Spleen (tissue), 11 donors: ENCODE data around the gene POLR3GL. TPM values are rescaled to one million over a fixed set of nuclear protein-coding genes. Genes with fewer than 3 reads are reported as not detected.

Experiments used
- DNase-seq: peaks from one replicate; pipeline ENCODE4 v3.0.0-alpha.2; 2020
- H3K27ac ChIP-seq, 8 donors: fragments of 200-600 bp; sonication (generic) in 7 of 8; 1 replicate in 4 of 8; 2 replicates in 4 of 8; pipeline versions ENCODE4 v1.5.0 to v1.8.0; 2016 to 2021; ENCODE audit warnings: inconsistent platforms in 4 of 8, mild to moderate bottlenecking in 4 of 8, moderate library complexity in 1 of 8
- H3K27me3 ChIP-seq, 7 donors: fragments of 200-600 bp; sonication (generic) in 6 of 7; replicated peaks in 1 of 7; 1 replicate in 4 of 7; 2 replicates in 3 of 7; pipeline versions ENCODE4 v1.5.0 to v1.8.0; 2016 to 2021; ENCODE audit warnings: inconsistent platforms in 3 of 7, mild to moderate bottlenecking in 1 of 7
- H3K36me3 ChIP-seq, 6 donors: fragments of 200-600 bp; sonication (generic) in 5 of 6; 1 replicate in 4 of 6; 2 replicates in 2 of 6; pipeline versions ENCODE4 v1.5.0 to v1.8.0; 2016 to 2021; ENCODE audit warnings: inconsistent platforms in 2 of 6
- H3K4me1 ChIP-seq, 6 donors: fragments of 200-600 bp; sonication (generic) in 5 of 6; 1 replicate in 3 of 6; 2 replicates in 3 of 6; pipeline versions ENCODE4 v1.5.0 to v1.8.0; 2016 to 2021; ENCODE audit warnings: inconsistent platforms in 3 of 6
- H3K4me3 ChIP-seq, 8 donors: fragments of 200-600 bp; sonication (generic) in 7 of 8; 1 replicate in 4 of 8; 2 replicates in 4 of 8; pipeline versions ENCODE4 v1.5.0 to v1.8.0; 2016 to 2021; ENCODE audit warnings: inconsistent platforms in 4 of 8, mild to moderate bottlenecking in 4 of 8, moderate library complexity in 2 of 8
- H3K9me3 ChIP-seq, 8 donors: fragments of 200-600 bp; sonication (generic) in 7 of 8; 1 replicate in 4 of 8; 2 replicates in 4 of 8; pipeline versions ENCODE4 v1.5.0 to v1.8.0; 2016 to 2021; ENCODE audit warnings: inconsistent platforms in 4 of 8
- CTCF ChIP-seq, 11 experiments: fragments of 200-600 bp in 7 of 11; fragments of 450-650 bp in 4 of 11; sonication (generic) in 4 of 11; IDR thresholded peaks in 8 of 11; conservative IDR thresholded peaks in 3 of 11; 1 replicate in 7 of 11; 2 replicates in 4 of 11; pipeline versions ENCODE4 v1.4.0 to v1.8.0; 2016 to 2021; ENCODE audit warnings: antibody characterized with exemption in 11 of 11, inconsistent platforms in 4 of 11, mild to moderate bottlenecking in 1 of 11
- POLR2A ChIP-seq, 3 donors: fragments of 450-650 bp; IDR thresholded peaks; one replicate each; pipeline ENCODE4 v1.5.1; 2017; ENCODE audit warnings: antibody characterized with exemption in 3 of 3, mild to moderate bottlenecking in 1 of 3
- POLR2AphosphoS5 ChIP-seq, 3 donors: sonication (generic); formaldehyde crosslinking; IDR thresholded peaks; one replicate each; pipeline ENCODE4 v1.5.1; 2017; ENCODE audit warnings: antibody characterized with exemption in 3 of 3
- WGBS, 5 donors: extraction: QIAGEN DNeasy Blood & Tissue Kit in 3 of 5; methylation state at CpG; one replicate each; pipeline versions ENCODE4 v1.1.5 to v1.1.7; 2013 to 2018; 5-methylcytosine and 5-hydroxymethylcytosine counted together
- intact Hi-C: fragments of 100-400 bp; cut with DNase I; formaldehyde crosslinking; loops from one replicate; pipeline ENCODE4 v1.15.0; 2023; ENCODE audit warnings: low total_unique reads
- polyA plus RNA-seq, 3 donors: library from polyadenylated mRNA; stranded (reverse); fragments of 200-250 nt; gene quantifications; one replicate each; pipeline ENCODE4 v1.2.1, GENCODE V29; 2013
- total RNA-seq, 7 donors: library from RNA; depleted of rRNA in 3 of 7; stranded (reverse); fragments of >200 nt in 3 of 7; fragmentation: NEBNext Ultra II Directional in 4 of 7; extraction: Animal tissue kit (Norgen Biotek cat#: 25700) in 4 of 7; gene quantifications; one replicate each; pipeline versions ENCODE4 v1.1.0 to v1.2.1, GENCODE V29; 2016 to 2021
- donor health status: healthy with polysubstance abuse.
- donor health status: DM: no; HTN: no; CAD: no; lungs with moderate emphysema.
- donor health status: DM: no; HTN: no; CAD: no.
- donor health status: Bipolar disorder and iron deficiency.
- donor health status: healthy.
- donor health status: DM: no; HTN: no; CAD: no.
- donor health status: DM: yes; HTN: yes; CAD: no.

Gene POLR3GL
- total and polyA plus RNA-seq, 10 donors = 22.1 to 69.2 (median 32.9) TPM

GRCh38 chr1:145963265-145964019 lies 1.0 kb upstream of the POLR3GL start:
- H3K27ac ChIP-seq = peak overlapping the region; percentile 90 to 98 (median 92)
- TF ChIP-seq CTCF (IDR thresholded peaks at IDR 0.05 in 8 of 11, conservative IDR thresholded peaks at IDR 0.05 in 3 of 11) (no peak), POLR2A (IDR thresholded peaks at IDR 0.05) (no peak), POLR2AphosphoS5 (IDR thresholded peaks at IDR 0.05) (no peak)
- DNase-seq = no peak
- H3K4me1 ChIP-seq = peaks cover 31 to 87% (median 71%) of the 10 kb centered on the region in 6 donors
- peaks cover 0 to 6% (median 0%) of the 10 kb centered on the region in 6 donors for H3K36me3 ChIP-seq
- H3K27me3 ChIP-seq = peaks cover 0 to 14% (median 0%) of the 10 kb centered on the region in 7 donors
- H3K9me3 ChIP-seq = peaks cover 0 to 12% (median 9%) of the 10 kb centered on the region in 8 donors
- H3K4me3 ChIP-seq = peak overlapping the region in 7 of 8 donors; percentile 43 to 80 (median 52)
- intact Hi-C loops = no loop called here
- 43 to 62% (median 58%) methylated on average over 5 of the region's 5 CpGs for WGBS, 5 donors

GRCh38 chr1:145965119-145965744 lies 742 bp downstream of the POLR3GL start:
- H3K27me3 ChIP-seq = peaks cover 0 to 14% (median 0%) of the 10 kb centered on the region in 7 donors
- H3K27ac ChIP-seq = peak overlapping the region; percentile 90 to 98 (median 92)
- H3K4me1 ChIP-seq = peaks cover 22 to 79% (median 53%) of the 10 kb centered on the region in 6 donors
- peak overlapping the region; percentile 43 to 80 (median 54) for H3K4me3 ChIP-seq
- WGBS, 5 donors = 0 to 8% (median 1%) methylated on average over 5 of the region's 5 CpGs
- intact Hi-C loops = no loop called here
- DNase-seq = no peak
- H3K9me3 ChIP-seq = peaks cover 0 to 12% (median 9%) of the 10 kb centered on the region in 8 donors
- peaks cover 0 to 6% (median 0%) of the 10 kb centered on the region in 6 donors for H3K36me3 ChIP-seq
- no peak for TF ChIP-seq POLR2A (IDR thresholded peaks at IDR 0.05)
- no peak for TF ChIP-seq CTCF (IDR thresholded peaks at IDR 0.05 in 8 of 11, conservative IDR thresholded peaks at IDR 0.05 in 3 of 11)
- TF ChIP-seq POLR2AphosphoS5 (IDR thresholded peaks at IDR 0.05) = no peak

GRCh38 chr1:145967288-145967687 lies 2.8 kb downstream of the POLR3GL start:
- TF ChIP-seq POLR2A (IDR thresholded peaks at IDR 0.05) (no peak), CTCF (IDR thresholded peaks at IDR 0.05 in 8 of 11, conservative IDR thresholded peaks at IDR 0.05 in 3 of 11) (no peak), POLR2AphosphoS5 (IDR thresholded peaks at IDR 0.05) (no peak)
- intact Hi-C loops = no loop called here
- no peak for DNase-seq
- H3K36me3 ChIP-seq = peaks cover 0 to 6% (median 0%) of the 10 kb centered on the region in 6 donors
- H3K27ac ChIP-seq = no peak overlapping the region
- H3K4me1 ChIP-seq = peaks cover 22 to 58% (median 37%) of the 10 kb centered on the region in 6 donors
- 95 to 100% (median 98%) methylated on average over 2 of the region's 2 CpGs for WGBS, 5 donors
- no peak overlapping the region for H3K4me3 ChIP-seq
- peaks cover 0 to 1% (median 0%) of the 10 kb centered on the region in 7 donors for H3K27me3 ChIP-seq
- peaks cover 0 to 12% (median 9%) of the 10 kb centered on the region in 8 donors for H3K9me3 ChIP-seq

GRCh38 chr1:145972580-145972979 lies 8.1 kb downstream of the POLR3GL start:
- TF ChIP-seq POLR2AphosphoS5 (IDR thresholded peaks at IDR 0.05) (no peak), POLR2A (IDR thresholded peaks at IDR 0.05) (no peak)
- H3K36me3 ChIP-seq = peaks cover 0 to 14% (median 0%) of the 10 kb centered on the region in 6 donors
- no peaks in the 10 kb centered on the region for H3K27me3 ChIP-seq
- H3K4me3 ChIP-seq = no peak overlapping the region
- intact Hi-C loops = no loop called here
- no peak for DNase-seq
- 68 to 87% (median 79%) methylated on average over 7 of the region's 7 CpGs for WGBS, 5 donors
- peaks cover 6 to 23% (median 11%) of the 10 kb centered on the region in 6 donors for H3K4me1 ChIP-seq
- H3K27ac ChIP-seq = no peak overlapping the region
- peaks cover 0 to 2% (median under 1%) of the 10 kb centered on the region in 8 donors for H3K9me3 ChIP-seq
